BJ (cell line): ENCODE data around the gene CARS2. TPM values are rescaled to one million over a fixed set of nuclear protein-coding genes. Genes with fewer than 3 reads are reported as not detected.

Experiments
- CTCF ChIA-PET: fragments of 350-600 bp; formaldehyde crosslinking; extraction: SDS; loops from one replicate; lab custom pipeline; 2021; ENCODE audit warnings: antibody characterized with exemption, inconsistent platforms; lab: Yijun Ruan, JAX
- POLR2A ChIA-PET: fragments of 300-600 bp; sonication (Branson Sonifier 250); formaldehyde crosslinking; extraction: SDS; loops from one replicate; lab custom pipeline; 2021; ENCODE audit warnings: antibody characterized with exemption; lab: Charles Lee
- DNase-seq: peaks from one replicate; pipeline ENCODE4 v3.0.0-alpha.2; 2011; ENCODE audit warnings: low read depth
- H3K27me3 ChIP-seq: 2 replicates; pipeline ENCODE4 v1.6.0; 2011; ENCODE audit warnings: low read length; ENCODE audit not compliant: control insufficient read depth, insufficient read depth
- H3K36me3 ChIP-seq: 2 replicates; pipeline ENCODE4 v1.5.1; 2011; ENCODE audit warnings: low read length; ENCODE audit not compliant: control insufficient read depth, insufficient read depth
- H3K4me3 ChIP-seq: 2 replicates; pipeline ENCODE4 v1.5.1; 2011; ENCODE audit warnings: low read depth, mild to moderate bottlenecking, control low read depth, low read length
- CTCF ChIP-seq: IDR thresholded peaks from 2 replicates; pipeline ENCODE4 v1.5.1; 2011; ENCODE audit warnings: low read depth, mild to moderate bottlenecking, control low read depth, inconsistent platforms, low read length, moderate library complexity; ENCODE audit not compliant: insufficient read depth
- polyA plus RNA-seq: library from polyadenylated mRNA; depleted of rRNA; stranded (reverse); fragments of >200 nt; gene quantifications from 2 replicates; pipeline ENCODE4 v1.2.3, GENCODE V29; 2011

CARS2 gene
- polyA plus RNA-seq, 1 experiment, result 76.8 TPM

GRCh38 chr13:110653271-110653670 lies 52.6 kb downstream of the CARS2 start:
- H3K27me3 ChIP-seq, result no peaks in the 10 kb centered on the region
- H3K36me3 ChIP-seq, result peaks cover 11% of the 10 kb centered on the region
- TF ChIP-seq CTCF, result no peak
- ChIA-PET CTCF (no interaction called here), POLR2A (no interaction called here)
- no peak overlapping the region for H3K4me3 ChIP-seq
- no peak for DNase-seq

GRCh38 chr13:110652764-110653163 lies 53.2 kb downstream of the CARS2 start:
- CTCF ChIA-PET, result no interaction called here
- POLR2A ChIA-PET, result no interaction called here
- no peak for TF ChIP-seq CTCF
- DNase-seq, result no peak
- Histone ChIP-seq H3K36me3 (peaks cover 11% of the 10 kb centered on the region), H3K27me3 (no peaks in the 10 kb centered on the region), H3K4me3 (no peak overlapping the region)

GRCh38 chr13:110652231-110652730 lies 53.6 kb downstream of the CARS2 start:
- CTCF ChIA-PET, result interaction anchor here (1.1 kb wide), 1 partner anchor 58 kb away, joined by 3 read pairs; no protein-coding TSS in a partner anchor
- H3K36me3 ChIP-seq, result peaks cover 11% of the 10 kb centered on the region
- POLR2A ChIA-PET, result no interaction called here
- no peak for TF ChIP-seq CTCF
- no peak for DNase-seq
- no peak overlapping the region for H3K4me3 ChIP-seq
- H3K27me3 ChIP-seq, result no peaks in the 10 kb centered on the region

GRCh38 chr13:110651726-110652230 lies 54.1 kb downstream of the CARS2 start:
- ChIA-PET POLR2A (no interaction called here), CTCF (interaction anchor here (1.1 kb wide), 1 partner anchor 58 kb away, joined by 3 read pairs; no protein-coding TSS in a partner anchor)
- Histone ChIP-seq H3K27me3 (no peaks in the 10 kb centered on the region), H3K4me3 (no peak overlapping the region), H3K36me3 (peaks cover 12% of the 10 kb centered on the region)
- no peak for TF ChIP-seq CTCF
- DNase-seq, result no peak

- CTCF ChIA-PET, result interaction anchor here (1.1 kb wide), 1 partner anchor 57 kb away, joined by 3 read pairs; no protein-coding TSS in a partner anchor
- POLR2A ChIA-PET, result no interaction called here
Observed at GRCh38 chr13:110651271-110651670, 54.6 kb downstream of the CARS2 start.

More at GRCh38 chr13:110651271-110651670, 54.6 kb downstream of the CARS2 start:
- Histone ChIP-seq H3K4me3 (no peak overlapping the region), H3K36me3 (peaks cover 12% of the 10 kb centered on the region), H3K27me3 (no peaks in the 10 kb centered on the region)
- DNase-seq, result no peak
- TF ChIP-seq CTCF, result no peak
